A673 (cell line): ENCODE data around the gene EFCAB6.

ENCODE experiments used
- EZH2 ChIP-seq: fragments of 200-600 bp; sonication (generic); IDR thresholded peaks from 2 replicates; pipeline ENCODE4 v1.6.1; 2017; ENCODE audit warnings: borderline replicate concordance, low read depth, mild to moderate bottlenecking, mixed read lengths, antibody characterized with exemption, low read length; ENCODE audit not compliant: poor library complexity, severe bottlenecking
- TF ChIP-seq, protein P1 (sequence below): fragments of 300-800, 200-600 bp; sonication (generic); conservative IDR thresholded peaks from 2 replicates; pipeline ENCODE4 v1.5.1; 2017; ENCODE audit warnings: low read depth, mild to moderate bottlenecking, antibody characterized with exemption, low read length, moderate library complexity, mixed read lengths

- TF ChIP-seq, protein P1, sequence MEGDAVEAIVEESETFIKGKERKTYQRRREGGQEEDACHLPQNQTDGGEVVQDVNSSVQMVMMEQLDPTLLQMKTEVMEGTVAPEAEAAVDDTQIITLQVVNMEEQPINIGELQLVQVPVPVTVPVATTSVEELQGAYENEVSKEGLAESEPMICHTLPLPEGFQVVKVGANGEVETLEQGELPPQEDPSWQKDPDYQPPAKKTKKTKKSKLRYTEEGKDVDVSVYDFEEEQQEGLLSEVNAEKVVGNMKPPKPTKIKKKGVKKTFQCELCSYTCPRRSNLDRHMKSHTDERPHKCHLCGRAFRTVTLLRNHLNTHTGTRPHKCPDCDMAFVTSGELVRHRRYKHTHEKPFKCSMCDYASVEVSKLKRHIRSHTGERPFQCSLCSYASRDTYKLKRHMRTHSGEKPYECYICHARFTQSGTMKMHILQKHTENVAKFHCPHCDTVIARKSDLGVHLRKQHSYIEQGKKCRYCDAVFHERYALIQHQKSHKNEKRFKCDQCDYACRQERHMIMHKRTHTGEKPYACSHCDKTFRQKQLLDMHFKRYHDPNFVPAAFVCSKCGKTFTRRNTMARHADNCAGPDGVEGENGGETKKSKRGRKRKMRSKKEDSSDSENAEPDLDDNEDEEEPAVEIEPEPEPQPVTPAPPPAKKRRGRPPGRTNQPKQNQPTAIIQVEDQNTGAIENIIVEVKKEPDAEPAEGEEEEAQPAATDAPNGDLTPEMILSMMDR, result no peak
- TF ChIP-seq EZH2, result no peak
Measured at GRCh38 chr22:43829904-43830851, 18.1 kb upstream of the EFCAB6 start.
